NCI-H524 (cell line): ENCODE results near the gene CLEC2B.
"Not testable (repeated sequence)": the region's sequence is repeated elsewhere in the genome, so short reads cannot be mapped to it uniquely, and the experiment has no call there.

Source experiments
- DNase-seq, 2 experiments: peaks; one replicate each; lab custom pipeline; 2025; lab: John Stamatoyannopoulos, UW

CLEC2B gene

GRCh38 chr12:9869307-9870161 is at the start of gene CLEC2B:
CLEC2B (minus strand) TSS chr12:9869354.
- DNase-seq, result no peak

- no peak for DNase-seq
These were observed 42.6 kb upstream of the CLEC2B start for GRCh38 chr12:9911708-9912107.

GRCh38 chr12:9910716-9911421 is 41.7 kb upstream of the CLEC2B start:
- DNase-seq, result no peak

- DNase-seq, result no peak
These were observed 40.6 kb upstream of the CLEC2B start for GRCh38 chr12:9909724-9910123.

DNA sequence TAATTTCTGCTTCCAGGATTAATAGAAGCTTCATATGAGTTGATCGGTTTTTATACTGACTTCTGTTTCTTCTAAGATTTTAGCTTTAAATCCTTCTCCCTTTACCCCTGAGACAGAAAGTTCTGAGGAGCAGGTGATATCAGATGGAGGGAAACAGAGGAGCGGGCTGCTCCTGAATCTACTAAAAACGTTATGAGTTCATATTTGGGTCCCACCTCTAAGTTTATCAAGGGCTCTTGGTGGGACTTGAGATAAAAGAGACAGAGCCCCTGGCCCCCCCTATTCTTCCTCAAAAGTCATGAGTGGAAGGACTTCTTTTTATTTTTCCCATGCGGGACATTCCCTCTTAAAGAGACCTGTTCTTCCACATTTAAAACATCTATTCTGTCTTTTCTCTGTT is 39.2 kb upstream of the CLEC2B start:
- DNase-seq, result no peak

DNA sequence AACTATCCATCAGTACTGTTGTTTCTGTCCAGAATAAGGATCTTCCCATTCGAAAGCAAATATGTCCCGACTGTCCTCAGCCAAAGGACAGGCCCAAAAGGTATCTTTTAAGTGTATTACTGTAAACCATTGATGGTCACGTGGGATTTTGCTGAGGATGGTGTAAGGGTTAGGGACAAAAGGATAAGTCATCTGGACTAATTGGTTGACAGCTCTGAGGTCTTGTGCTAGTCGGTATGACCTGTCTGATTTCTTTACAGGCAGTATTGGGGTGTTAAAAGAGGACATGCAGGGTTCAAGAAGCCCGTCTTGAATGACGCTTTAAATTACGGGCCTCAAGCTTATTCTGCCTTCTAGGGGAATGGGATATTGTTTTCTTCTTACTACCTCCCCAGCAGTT is 38.6 kb upstream of the CLEC2B start:
- no peak for DNase-seq

DNA sequence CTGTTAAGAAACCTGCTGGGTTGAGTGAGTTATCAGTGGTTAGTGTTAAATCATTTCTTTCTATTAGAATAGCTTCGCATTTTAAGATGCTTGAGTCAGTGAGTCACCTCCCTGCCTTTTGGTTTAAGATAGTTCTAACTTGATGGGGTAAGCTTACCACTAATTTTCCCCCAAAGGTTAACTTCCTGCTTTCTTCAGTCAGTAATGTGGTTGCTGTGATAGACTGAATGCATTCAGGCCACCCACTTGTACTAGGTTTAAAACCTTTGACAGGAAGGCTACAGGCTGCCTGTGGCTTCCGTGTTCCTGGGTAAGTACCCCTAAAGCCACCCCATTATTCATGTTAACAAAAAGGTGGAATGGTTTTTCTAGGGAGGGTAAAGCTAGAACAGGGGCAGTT is 37.7 kb upstream of the CLEC2B start:
- no peak for DNase-seq

DNA sequence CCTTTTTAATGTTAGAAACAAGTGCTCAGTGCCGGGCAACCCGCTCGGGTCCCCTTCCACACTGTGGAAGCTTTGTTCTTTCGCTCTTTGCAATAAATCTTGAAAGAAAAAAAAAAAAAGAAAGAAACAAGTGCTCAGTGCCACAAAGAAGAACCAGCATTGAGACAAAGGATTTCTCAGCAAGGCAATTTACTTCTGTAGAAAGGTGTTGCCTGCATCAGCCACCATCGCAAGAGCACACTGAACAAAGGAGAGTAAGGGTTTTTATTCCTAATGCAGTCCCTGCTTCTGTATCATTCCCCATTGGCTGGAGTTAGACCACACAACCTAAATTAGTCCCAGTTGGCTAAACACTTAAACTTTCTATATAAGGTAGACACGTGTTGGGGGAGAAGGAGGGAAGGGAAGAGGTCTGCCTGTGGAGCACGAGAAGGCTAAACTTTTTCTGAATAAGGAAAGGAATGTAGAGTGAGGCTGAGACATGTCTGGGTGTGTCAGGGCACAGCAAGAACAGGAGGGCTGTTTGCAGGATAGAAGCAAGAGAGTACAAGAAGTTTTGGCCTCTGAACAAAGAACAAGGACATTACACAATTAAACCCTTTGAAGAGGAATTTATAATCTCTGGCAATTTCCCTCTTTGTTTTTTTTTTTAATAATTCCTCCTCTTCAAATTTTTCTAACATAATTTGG is 33.5 kb upstream of the CLEC2B start:
- no peak for DNase-seq

DNA sequence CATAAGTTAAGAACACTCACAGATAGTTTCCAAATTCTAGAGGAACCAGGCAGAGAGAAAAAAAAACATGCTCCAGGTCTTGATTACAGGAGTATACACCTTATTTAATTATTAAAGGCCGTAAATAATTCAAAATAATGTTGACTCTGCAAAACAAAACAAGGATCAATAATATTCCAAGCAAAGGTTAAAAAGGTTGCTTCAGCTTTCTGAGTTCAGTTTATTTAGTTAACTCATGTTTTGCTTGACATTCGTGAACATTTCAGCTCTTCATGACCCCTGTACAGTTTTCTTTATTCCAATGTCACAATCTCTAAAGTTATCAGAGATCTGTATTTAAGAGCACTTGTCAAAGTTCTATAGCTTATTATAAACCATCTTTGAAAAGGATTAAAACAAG is 31.8 kb upstream of the CLEC2B start:
- DNase-seq, result no peak

DNA sequence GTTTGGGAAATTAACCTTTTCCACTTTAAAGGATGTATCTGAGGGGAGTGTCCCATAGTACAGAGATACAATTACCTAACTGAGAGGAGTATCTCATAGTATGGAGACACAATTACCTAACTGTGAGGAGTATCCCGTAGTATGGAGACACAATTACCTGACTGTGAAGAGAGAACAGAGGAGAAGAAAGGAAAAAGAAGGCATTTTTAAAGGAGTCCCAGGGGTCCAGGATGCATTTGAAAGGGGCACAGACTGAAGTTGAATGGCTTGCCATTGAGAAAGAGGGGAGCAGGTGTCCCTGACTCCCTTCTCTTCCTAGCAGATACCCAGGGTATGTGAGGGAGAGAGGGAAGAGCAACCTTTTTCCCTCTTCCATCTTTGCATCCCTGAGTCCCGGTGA is 30.1 kb upstream of the CLEC2B start:
- DNase-seq, result no peak

- DNase-seq, result no peak
These were observed 28.4 kb upstream of the CLEC2B start for GRCh38 chr12:9897535-9897934.

GRCh38 chr12:9895215-9895971 is 26.2 kb upstream of the CLEC2B start:
- no peak for DNase-seq

DNA sequence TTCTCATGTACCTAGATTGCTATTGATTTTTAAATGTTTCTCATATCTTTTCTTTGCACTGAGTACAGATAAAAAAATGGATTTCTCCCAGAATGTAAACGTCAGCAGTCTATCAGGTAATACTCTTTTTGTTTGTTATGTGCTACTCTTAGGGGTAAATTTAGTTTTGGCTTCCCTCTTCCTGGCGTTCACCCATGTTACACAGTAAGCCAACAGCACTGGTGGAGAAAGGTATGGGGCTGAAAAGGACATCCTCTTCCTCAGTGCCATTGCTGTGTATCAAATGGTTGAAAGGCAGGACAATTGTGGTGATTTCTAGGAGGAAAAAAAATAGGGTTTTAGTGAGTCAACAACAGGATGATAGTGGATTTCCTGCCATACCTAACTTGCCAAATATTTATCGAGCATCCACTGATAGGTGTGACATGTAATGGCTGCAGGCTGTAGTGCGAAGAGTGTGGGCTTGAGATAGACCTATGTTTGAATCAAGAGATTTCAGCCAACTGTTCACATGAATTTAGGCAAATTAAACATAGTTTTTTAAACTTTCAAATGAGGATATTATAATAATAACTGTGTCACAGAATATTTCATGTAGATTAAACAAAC is 19.6 kb upstream of the CLEC2B start:
- no peak for DNase-seq

DNA sequence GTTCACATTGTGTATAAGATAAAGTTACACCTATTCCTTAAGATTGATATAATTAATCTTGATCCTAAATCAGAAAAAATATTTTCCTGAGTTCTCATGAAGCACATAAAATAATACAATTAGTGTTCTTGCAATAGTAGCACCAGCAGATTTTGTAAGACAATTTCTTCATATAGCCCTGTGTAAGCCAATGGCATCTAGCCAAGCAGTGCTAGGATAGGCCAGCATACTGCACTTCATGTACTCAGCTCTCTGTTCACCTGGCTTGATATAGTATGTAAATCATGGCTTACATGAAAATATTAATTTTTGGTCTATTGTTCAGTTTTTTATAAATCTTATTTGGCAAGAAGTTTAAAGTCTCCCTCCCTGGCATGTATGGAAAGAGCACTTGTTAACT is 14.0 kb upstream of the CLEC2B start:
- DNase-seq, result no peak

GRCh38 chr12:9881988-9882387 is 12.8 kb upstream of the CLEC2B start:
- DNase-seq, result no peak

DNA sequence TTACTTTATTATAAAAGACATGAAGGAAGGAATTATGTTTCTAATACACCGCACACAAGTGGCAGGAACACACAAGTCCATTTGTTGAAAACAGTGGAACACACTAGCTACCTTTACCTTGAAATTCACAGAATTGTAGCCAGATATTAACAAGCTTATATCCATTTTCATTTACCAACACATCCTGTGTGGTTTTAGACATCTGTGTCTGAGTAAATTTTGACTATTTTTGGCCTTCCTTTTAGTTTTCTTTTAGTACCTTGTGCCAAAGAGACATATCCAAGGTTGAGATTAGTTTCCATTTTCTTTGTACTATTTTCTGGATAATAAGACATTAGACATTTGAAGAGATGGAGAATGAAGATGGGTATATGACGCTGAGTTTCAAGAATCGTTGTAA is 12.1 kb upstream of the CLEC2B start, which contains the start of gene KLRF2:
KLRF2 (plus strand) TSS at position 244 of the 400 bp plus-strand sequence; CDS start at position 351, 107 bp downstream.
- DNase-seq, result no peak

DNA sequence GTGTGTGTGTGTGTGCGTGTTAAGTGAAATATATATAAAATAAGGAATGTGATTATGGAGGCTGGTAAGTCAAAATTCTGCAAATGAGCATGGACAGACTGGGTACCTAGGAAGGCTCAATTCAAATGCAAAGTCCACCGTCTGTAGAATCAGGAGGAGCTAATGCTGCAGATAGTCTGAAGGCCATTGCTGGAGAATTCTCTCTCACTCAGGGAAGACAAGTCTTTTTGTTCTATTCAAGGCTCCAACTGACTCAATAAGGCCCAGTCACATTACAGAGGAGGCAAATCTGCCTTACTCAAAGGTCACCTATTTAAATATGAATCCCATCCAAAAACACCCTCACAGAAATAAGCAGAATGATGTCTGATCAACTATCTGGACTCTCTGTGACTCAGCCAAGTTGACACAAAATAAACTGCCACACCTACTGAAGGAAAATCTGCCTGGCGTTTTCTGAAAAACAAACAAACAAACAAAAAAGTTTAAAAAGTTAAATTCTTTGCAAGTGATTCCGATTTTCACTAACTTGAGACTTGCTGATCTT is 11.5 kb upstream of the CLEC2B start:
- no peak for DNase-seq

DNA sequence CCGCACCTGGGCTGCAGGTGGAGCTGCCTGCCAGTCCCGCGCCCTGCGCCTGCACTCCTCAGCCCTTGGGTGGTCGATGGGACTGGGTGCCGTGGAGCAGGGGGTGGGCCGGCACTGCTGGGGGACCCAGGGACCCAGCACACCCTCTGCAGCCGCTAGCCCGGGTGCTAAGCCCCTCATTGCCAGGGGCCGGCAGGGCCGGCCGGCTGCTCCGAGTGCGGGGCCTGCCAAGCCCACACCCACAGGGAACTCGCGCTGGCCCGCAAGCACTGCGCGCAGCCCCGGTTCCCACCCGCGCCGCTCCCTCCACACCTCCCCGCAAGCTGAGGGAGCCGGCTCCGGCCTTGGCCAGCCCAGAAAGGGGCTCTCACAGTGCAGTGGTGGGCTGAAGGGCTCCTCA is 7.0 kb upstream of the CLEC2B start:
- not testable (repeated sequence) for DNase-seq

DNA sequence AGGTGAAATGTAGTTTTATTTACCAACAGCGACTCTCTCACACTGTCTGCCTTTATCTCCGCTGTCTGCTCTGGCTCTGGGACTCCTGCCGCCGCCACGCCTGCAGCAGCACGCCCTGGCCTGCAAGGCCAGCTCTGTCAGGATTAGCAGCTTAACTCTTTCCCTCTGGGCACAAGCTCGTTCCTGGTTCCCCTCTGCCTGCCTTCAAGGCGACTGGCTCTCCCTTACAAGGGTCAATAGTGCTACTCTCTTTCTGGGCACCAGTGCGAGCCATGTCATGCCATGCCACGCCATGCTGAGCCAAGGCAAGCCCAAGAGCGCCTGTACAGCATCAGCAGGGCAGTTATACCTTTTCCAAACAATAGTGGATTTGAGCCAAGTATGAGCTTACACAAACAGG is 3.6 kb upstream of the CLEC2B start:
- DNase-seq, result no peak

DNA sequence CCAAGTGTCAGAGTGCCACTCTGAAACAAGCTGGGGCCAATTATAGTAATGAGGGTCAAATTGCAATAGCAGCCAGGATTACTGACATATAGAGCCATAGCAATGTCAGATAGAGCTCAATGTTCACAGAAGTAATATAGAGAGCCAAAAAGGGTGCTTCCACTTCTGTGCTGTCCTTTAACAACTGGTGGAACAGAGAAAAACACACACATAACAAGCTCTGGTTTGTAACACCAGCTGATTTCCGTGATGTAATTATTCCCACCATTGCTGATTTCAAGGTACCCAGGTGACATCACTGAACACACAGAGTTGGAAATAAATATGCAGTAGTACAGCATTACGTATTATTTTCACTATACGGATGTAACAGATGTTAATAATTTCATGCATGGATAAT is 3.0 kb upstream of the CLEC2B start:
- no peak for DNase-seq

GRCh38 chr12:9870286-9870866 is 1.2 kb upstream of the CLEC2B start:
- DNase-seq, result no peak
